Right lobe of liver (tissue), 6 donors: Measurements from ENCODE around the gene CEP95. TPM values are rescaled to one million over a fixed set of nuclear protein-coding genes. Genes with fewer than 3 reads are reported as not detected.

ENCODE experiments used
- ATAC-seq, 4 donors: fragments of 200-7000 bp; cut with Tn5 transposase; one replicate each; pipeline ENCODE4 v1.9.1; 2020; ENCODE audit warnings: mild to moderate bottlenecking in 4 of 4, moderate library complexity in 4 of 4
- DNase-seq, 3 donors: peaks; one replicate each; pipeline ENCODE4 v3.0.0-alpha.2; 2020
- H3K27ac ChIP-seq, 3 donors: fragments of 200-600 bp; one replicate each; pipeline ENCODE4 v1.8.0; 2022
- H3K27me3 ChIP-seq, 2 donors: fragments of 200-600 bp; one replicate each; pipeline ENCODE4 v1.8.0; 2022
- H3K36me3 ChIP-seq, 4 donors: fragments of 200-600 bp; sonication (generic) in 1 of 4; one replicate each; pipeline versions ENCODE4 v1.5.1 to v1.8.0; 2017 to 2022; ENCODE audit warnings: control low read depth in 1 of 4
- H3K4me1 ChIP-seq, 4 donors: fragments of 200-600 bp; sonication (generic) in 1 of 4; one replicate each; pipeline versions ENCODE4 v1.5.1 to v1.8.0; 2017 to 2022; ENCODE audit warnings: control low read depth in 1 of 4
- H3K4me3 ChIP-seq, 3 donors: fragments of 200-600 bp; one replicate each; pipeline ENCODE4 v1.8.0; 2022
- H3K9me3 ChIP-seq, 4 donors: fragments of 200-600 bp; sonication (generic) in 1 of 4; one replicate each; pipeline versions ENCODE4 v1.5.1 to v1.8.0; 2017 to 2022; ENCODE audit warnings: control low read depth in 1 of 4
- POLR2A ChIP-seq: fragments of 450-650 bp; IDR thresholded peaks from one replicate; pipeline ENCODE4 v1.6.1; 2017; ENCODE audit warnings: antibody characterized with exemption, mild to moderate bottlenecking
- WGBS: methylation state at CpG from one replicate; pipeline ENCODE4 v1.1.6; 2018; ENCODE audit warnings: low coverage, low lambda C conversion rate; ENCODE audit not compliant: insufficient coverage; ENCODE audit errors: missing lambda C conversion rate; 5-methylcytosine and 5-hydroxymethylcytosine counted together
- intact Hi-C, 2 donors: fragments of 100-400 bp; cut with DNase I; formaldehyde crosslinking; loops; one replicate each; pipeline versions ENCODE4 v1.11.2 to v1.14.1; 2022
- total RNA-seq, 6 experiments: library from RNA; depleted of rRNA in 2 of 6; stranded (reverse); fragments of >200 nt in 2 of 6; fragmentation: NEBNext Ultra II Directional in 3 of 6; extraction: Animal tissue kit (Norgen Biotek cat#: 25700) in 3 of 6; gene quantifications; one replicate each; pipeline versions ENCODE4 v1.1.0 to v1.2.4, GENCODE V29; 2016 to 2023
- TF ChIP-seq, protein P1 (sequence below), 4 donors: fragments of 200-600 bp in 3 of 4; fragments of 450-650 bp in 1 of 4; IDR thresholded peaks; one replicate each; pipeline versions ENCODE4 v1.5.1 to v1.8.0; 2016 to 2022; ENCODE audit warnings: antibody characterized with exemption in 4 of 4, mild to moderate bottlenecking in 2 of 4
- donor health status: DM: no; HTN: yes; CAD: no.
- donor health status: DM: no; HTN: no; CAD: no.
- donor health status: DM: no; HTN: no; CAD: no.
- donor health status: DM: no; HTN: yes; CAD: no.
- donor health status: DM: no; HTN: yes; CAD: no.

CEP95 gene
- total RNA-seq, 6 experiments from 2014 or later: 11.0 to 27.6 (median 14.0) TPM

DNA sequence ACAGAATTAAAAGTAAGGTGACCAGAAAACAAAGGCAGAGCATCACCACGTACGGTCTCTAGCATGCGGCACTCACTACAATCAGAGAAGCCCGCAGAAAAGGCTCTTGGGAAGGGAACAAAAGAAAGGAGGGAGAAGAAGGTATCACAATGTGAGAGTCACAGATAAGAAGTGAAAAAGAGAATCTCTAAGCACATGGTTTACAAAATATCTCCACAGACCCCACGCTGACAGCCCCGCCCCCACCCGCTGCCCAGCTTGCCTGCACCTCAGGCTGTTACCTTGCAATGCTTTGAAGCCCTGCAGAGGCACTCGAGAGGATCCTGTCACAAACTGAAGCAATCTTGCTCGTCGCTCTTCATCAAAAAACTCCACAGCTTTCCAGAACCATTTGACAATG is 40.5 kb downstream of the CEP95 start:
- intact Hi-C loops: no loop called here
- 80% methylated on average over 7 of the region's 10 CpGs for WGBS
- Histone ChIP-seq H3K27ac (no peak overlapping the region), H3K9me3 (no peaks in the 10 kb centered on the region), H3K4me1 (no peaks in the 10 kb centered on the region), H3K27me3 (no peaks in the 10 kb centered on the region), H3K4me3 (no peak overlapping the region), H3K36me3 (peaks cover 0 to 10% (median 3%) of the 10 kb centered on the region in 4 donors)
- ATAC-seq (no peak), DNase-seq (no peak)
- TF ChIP-seq, protein P1, sequence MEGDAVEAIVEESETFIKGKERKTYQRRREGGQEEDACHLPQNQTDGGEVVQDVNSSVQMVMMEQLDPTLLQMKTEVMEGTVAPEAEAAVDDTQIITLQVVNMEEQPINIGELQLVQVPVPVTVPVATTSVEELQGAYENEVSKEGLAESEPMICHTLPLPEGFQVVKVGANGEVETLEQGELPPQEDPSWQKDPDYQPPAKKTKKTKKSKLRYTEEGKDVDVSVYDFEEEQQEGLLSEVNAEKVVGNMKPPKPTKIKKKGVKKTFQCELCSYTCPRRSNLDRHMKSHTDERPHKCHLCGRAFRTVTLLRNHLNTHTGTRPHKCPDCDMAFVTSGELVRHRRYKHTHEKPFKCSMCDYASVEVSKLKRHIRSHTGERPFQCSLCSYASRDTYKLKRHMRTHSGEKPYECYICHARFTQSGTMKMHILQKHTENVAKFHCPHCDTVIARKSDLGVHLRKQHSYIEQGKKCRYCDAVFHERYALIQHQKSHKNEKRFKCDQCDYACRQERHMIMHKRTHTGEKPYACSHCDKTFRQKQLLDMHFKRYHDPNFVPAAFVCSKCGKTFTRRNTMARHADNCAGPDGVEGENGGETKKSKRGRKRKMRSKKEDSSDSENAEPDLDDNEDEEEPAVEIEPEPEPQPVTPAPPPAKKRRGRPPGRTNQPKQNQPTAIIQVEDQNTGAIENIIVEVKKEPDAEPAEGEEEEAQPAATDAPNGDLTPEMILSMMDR (IDR thresholded peaks at IDR 0.05): no peak
- no peak for TF ChIP-seq POLR2A

DNA sequence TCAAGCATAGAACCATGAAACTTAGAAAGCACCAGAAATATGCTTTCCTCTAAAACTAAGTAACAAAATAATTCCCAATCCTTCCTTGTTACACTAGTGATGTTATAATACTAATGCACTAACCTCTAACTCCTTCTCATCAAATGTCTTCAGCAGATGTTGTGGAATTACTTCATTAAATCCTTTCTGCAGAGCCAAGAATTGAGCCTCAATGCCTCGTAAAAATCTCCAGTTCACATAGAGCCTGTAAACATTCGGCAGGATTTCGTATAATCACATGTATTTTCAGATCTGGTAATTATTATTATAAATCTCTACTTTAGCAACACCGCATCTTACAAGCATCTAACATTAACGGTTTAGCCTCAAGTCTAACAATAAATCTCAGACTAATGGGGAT is 44.7 kb downstream of the CEP95 start:
- DNase-seq: no peak
- no peak for ATAC-seq
- 98% methylated on average over 5 of the region's 5 CpGs for WGBS
- Histone ChIP-seq H3K4me3 (no peak overlapping the region), H3K4me1 (no peaks in the 10 kb centered on the region), H3K27ac (no peak overlapping the region), H3K36me3 (peaks cover 0 to 4% (median 2%) of the 10 kb centered on the region in 4 donors), H3K27me3 (no peaks in the 10 kb centered on the region), H3K9me3 (no peaks in the 10 kb centered on the region)
- intact Hi-C loops: no loop called here
- TF ChIP-seq, protein P1 (IDR thresholded peaks at IDR 0.05): no peak
- no peak for TF ChIP-seq POLR2A

DNA sequence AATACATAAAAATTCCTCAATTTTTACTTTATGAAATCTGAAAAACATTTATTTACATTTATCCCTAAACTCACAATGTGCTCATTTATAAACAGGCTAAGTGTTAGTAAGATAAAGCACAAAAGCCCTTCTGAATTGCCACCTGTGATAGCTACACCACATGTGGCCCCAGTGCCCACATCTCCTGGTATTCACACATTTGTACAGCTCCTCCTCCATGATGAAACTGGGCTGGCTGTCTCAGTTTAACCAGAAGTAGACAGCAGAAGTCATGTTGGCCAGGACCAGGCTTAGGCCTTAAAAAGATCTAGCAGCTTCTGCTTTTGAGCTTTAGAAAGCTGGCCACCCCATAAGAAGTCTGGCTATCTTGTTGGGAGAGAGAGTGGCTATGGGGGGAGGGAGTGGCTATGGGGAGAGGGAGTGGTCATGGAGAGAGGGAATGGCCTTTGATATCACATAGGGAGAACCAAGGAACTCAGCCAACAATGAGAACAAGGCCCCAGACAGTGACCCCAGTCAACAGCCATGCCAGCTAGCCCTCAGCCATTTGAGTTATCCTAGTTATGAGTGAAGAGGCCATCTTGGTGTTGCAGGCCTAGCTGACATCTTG is 47.4 kb downstream of the CEP95 start:
- peaks cover 0 to 1% (median 0%) of the 10 kb centered on the region in 4 donors for H3K36me3 ChIP-seq
- H3K27ac ChIP-seq: no peak overlapping the region
- intact Hi-C loops: no loop called here
- DNase-seq: no peak
- TF ChIP-seq POLR2A: no peak
- TF ChIP-seq, protein P1 (IDR thresholded peaks at IDR 0.05): no peak
- ATAC-seq: no peak
- H3K9me3 ChIP-seq: no peaks in the 10 kb centered on the region
- no peaks in the 10 kb centered on the region for H3K27me3 ChIP-seq
- H3K4me1 ChIP-seq: no peaks in the 10 kb centered on the region
- H3K4me3 ChIP-seq: no peak overlapping the region

DNA sequence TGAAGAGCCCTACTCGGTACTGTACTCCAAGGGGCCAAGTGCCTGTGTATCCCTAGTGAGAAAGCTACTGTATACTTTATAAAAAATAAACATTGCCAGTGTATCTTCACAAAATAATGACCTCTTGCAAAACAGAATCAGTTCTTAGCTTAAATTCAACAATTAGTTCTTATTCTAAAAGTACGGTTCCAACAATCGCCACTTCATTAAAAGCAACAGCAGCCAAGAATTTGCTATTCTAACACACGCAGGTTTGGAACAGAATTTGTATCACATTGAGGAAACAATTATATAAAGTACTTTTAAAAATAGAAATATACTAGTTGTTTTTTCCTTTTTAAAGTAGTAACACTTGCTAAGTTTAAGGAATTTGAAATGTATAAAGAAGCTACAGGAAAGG is 48.5 kb downstream of the CEP95 start:
- ATAC-seq (no peak), DNase-seq (no peak)
- intact Hi-C loops: no loop called here
- Histone ChIP-seq H3K36me3 (peaks cover 0 to 3% (median 0%) of the 10 kb centered on the region in 4 donors), H3K27me3 (no peaks in the 10 kb centered on the region), H3K4me3 (no peak overlapping the region), H3K4me1 (no peaks in the 10 kb centered on the region), H3K27ac (no peak overlapping the region), H3K9me3 (no peaks in the 10 kb centered on the region)
- no peak for TF ChIP-seq POLR2A
- WGBS: 84% methylated on average over 4 of the region's 4 CpGs

DNA sequence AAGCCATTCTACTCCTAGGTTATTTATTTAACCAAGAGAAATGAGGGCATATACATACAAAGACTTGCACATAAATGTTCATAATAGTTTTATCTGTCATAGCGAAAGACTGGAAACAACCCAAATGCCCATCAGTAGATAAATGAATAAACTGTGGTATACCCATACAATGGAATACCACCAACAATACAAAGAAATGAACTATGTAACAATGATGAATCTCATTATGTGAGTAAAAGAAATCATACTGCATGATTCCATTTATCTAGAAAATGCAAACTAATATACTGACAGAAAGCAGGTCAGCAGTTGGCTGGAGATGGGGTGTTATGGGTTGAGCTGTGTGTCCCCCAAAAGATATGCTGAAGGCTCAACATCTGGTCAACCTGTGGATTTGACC is 57.3 kb downstream of the CEP95 start:
- WGBS: 100% methylated on average over 1 of the region's 1 CpG
- TF ChIP-seq POLR2A: no peak
- TF ChIP-seq, protein P1 (IDR thresholded peaks at IDR 0.05): no peak
- Histone ChIP-seq H3K27ac (no peak overlapping the region), H3K4me1 (no peaks in the 10 kb centered on the region), H3K27me3 (no peaks in the 10 kb centered on the region), H3K36me3 (peaks cover 0 to 13% (median 4%) of the 10 kb centered on the region in 4 donors), H3K9me3 (no peaks in the 10 kb centered on the region), H3K4me3 (no peak overlapping the region)
- intact Hi-C loops: no loop called here
- ATAC-seq: no peak
- no peak for DNase-seq
